Thymus (tissue), 11 donors: Measurements from ENCODE around the gene CST9. TPM values are rescaled to one million over a fixed set of nuclear protein-coding genes. Genes with fewer than 3 reads are reported as not detected.
"Not testable (repeated sequence)": the region's sequence is repeated elsewhere in the genome, so short reads cannot be mapped to it uniquely, and the experiment has no call there.

ENCODE experiments used
- DNase-seq, 9 donors: peaks; one replicate each; pipeline ENCODE4 v3.0.0-alpha.2; 2013; ENCODE audit warnings: low spot score in 9 of 9, low read depth in 6 of 9, missing footprints in 1 of 9
- H3K27ac ChIP-seq, 2 donors: one replicate each; pipeline ENCODE4 v1.5.1; 2013; ENCODE audit warnings: control low read depth in 1 of 2, low read depth in 1 of 2, low read length in 1 of 2, mild to moderate bottlenecking in 1 of 2, moderate library complexity in 1 of 2
- H3K27me3 ChIP-seq, 2 donors: one replicate each; pipeline ENCODE4 v1.5.1; 2013; ENCODE audit warnings: low read length in 1 of 2; ENCODE audit not compliant: control insufficient read depth in 2 of 2, insufficient read depth in 1 of 2
- H3K36me3 ChIP-seq, 2 donors: one replicate each; pipeline ENCODE4 v1.5.1; 2013; ENCODE audit warnings: low read length in 1 of 2, mild to moderate bottlenecking in 1 of 2, moderate library complexity in 1 of 2; ENCODE audit not compliant: control insufficient read depth in 2 of 2, insufficient read depth in 2 of 2
- H3K4me1 ChIP-seq, 2 donors: one replicate each; pipeline ENCODE4 v1.5.1; 2013; ENCODE audit warnings: low read length in 2 of 2; ENCODE audit not compliant: control insufficient read depth in 2 of 2, insufficient read depth in 2 of 2
- H3K4me3 ChIP-seq, 2 donors: one replicate each; pipeline ENCODE4 v1.5.1; 2013; ENCODE audit warnings: low read length in 2 of 2, control low read depth in 1 of 2, mild to moderate bottlenecking in 1 of 2
- H3K9me3 ChIP-seq, 2 donors: one replicate each; pipeline ENCODE4 v1.5.1; 2013; ENCODE audit warnings: low read length in 1 of 2, mild to moderate bottlenecking in 1 of 2; ENCODE audit not compliant: control insufficient read depth in 2 of 2, insufficient read depth in 1 of 2
- WGBS: extraction: QIAGEN DNeasy Blood & Tissue Kit; methylation state at CpG from one replicate; pipeline ENCODE4 v1.1.7; 2013; 5-methylcytosine and 5-hydroxymethylcytosine counted together
- polyA plus RNA-seq: library from polyadenylated mRNA; stranded (reverse); fragments of 200-250 nt; gene quantifications from one replicate; pipeline ENCODE4 v1.2.3, GENCODE V29; 2013
- total RNA-seq: library from RNA; stranded (reverse); fragments of 120-200 nt; gene quantifications from one replicate; pipeline ENCODE4 v1.2.4, GENCODE V29; 2013
- donor health status: healthy.

The CST9 gene
- total and polyA plus RNA-seq, 2 donors, result 0.02 to 0.05 TPM

- no peaks in the 10 kb centered on the region for H3K9me3 ChIP-seq
- no peak for DNase-seq
- peaks cover 0 to 20% of the 10 kb centered on the region in 2 donors for H3K4me1 ChIP-seq
- 84% methylated on average over 5 of the region's 5 CpGs for WGBS
- no peak overlapping the region for H3K4me3 ChIP-seq
- no peak overlapping the region for H3K27ac ChIP-seq
- peaks cover 0 to 2% of the 10 kb centered on the region in 2 donors for H3K27me3 ChIP-seq
- no peaks in the 10 kb centered on the region for H3K36me3 ChIP-seq
Measured at GRCh38 chr20:23585449-23585807, 20.3 kb downstream of the CST9 start.

- DNase-seq, result no peak
- Histone ChIP-seq H3K4me1 (peaks cover 0 to 20% of the 10 kb centered on the region in 2 donors), H3K36me3 (no peaks in the 10 kb centered on the region), H3K9me3 (no peaks in the 10 kb centered on the region), H3K27me3 (peaks cover 0 to 2% of the 10 kb centered on the region in 2 donors), H3K27ac (no peak overlapping the region), H3K4me3 (no peak overlapping the region)
- 72% methylated on average over 5 of the region's 5 CpGs for WGBS
Measured at GRCh38 chr20:23584434-23585199, 21.1 kb downstream of the CST9 start.

GRCh38 chr20:23583526-23583925 is 22.2 kb downstream of the CST9 start:
- no peaks in the 10 kb centered on the region for H3K9me3 ChIP-seq
- H3K27me3 ChIP-seq, result peaks cover 0 to 2% of the 10 kb centered on the region in 2 donors
- H3K4me1 ChIP-seq, result peaks cover 0 to 15% of the 10 kb centered on the region in 2 donors
- H3K27ac ChIP-seq, result no peak overlapping the region
- H3K36me3 ChIP-seq, result no peaks in the 10 kb centered on the region
- DNase-seq, result no peak
- H3K4me3 ChIP-seq, result no peak overlapping the region

GRCh38 chr20:23582293-23582692 is 23.4 kb downstream of the CST9 start:
- DNase-seq, result no peak
- Histone ChIP-seq H3K4me1 (peaks cover 0 to 14% of the 10 kb centered on the region in 2 donors), H3K36me3 (no peaks in the 10 kb centered on the region), H3K4me3 (no peak overlapping the region), H3K27ac (no peak overlapping the region), H3K27me3 (peaks cover 0 to 2% of the 10 kb centered on the region in 2 donors), H3K9me3 (no peaks in the 10 kb centered on the region)
- WGBS, result 92% methylated on average over 1 of the region's 1 CpG

GRCh38 chr20:23581833-23582232 is 23.9 kb downstream of the CST9 start:
- peaks cover 0 to 14% of the 10 kb centered on the region in 2 donors for H3K4me1 ChIP-seq
- not testable (repeated sequence) for H3K36me3 ChIP-seq, H3K27me3 ChIP-seq, H3K9me3 ChIP-seq, H3K4me3 ChIP-seq, H3K27ac ChIP-seq, DNase-seq
- WGBS, result 94% methylated on average over 9 of the region's 9 CpGs

GRCh38 chr20:23574977-23575376 is 30.7 kb downstream of the CST9 start:
- no peak overlapping the region for H3K4me3 ChIP-seq

GRCh38 chr20:23570178-23570760 is 35.4 kb downstream of the CST9 start:
- peaks cover 0 to 5% of the 10 kb centered on the region in 2 donors for H3K27me3 ChIP-seq
- no peak for DNase-seq
- H3K4me1 ChIP-seq, result no peaks in the 10 kb centered on the region
- no peak overlapping the region for H3K27ac ChIP-seq
- H3K4me3 ChIP-seq, result no peak overlapping the region
- peaks cover 0 to 4% of the 10 kb centered on the region in 2 donors for H3K9me3 ChIP-seq
- 84% methylated on average over 2 of the region's 2 CpGs for WGBS
- no peaks in the 10 kb centered on the region for H3K36me3 ChIP-seq

More at GRCh38 chr20:23574977-23575376, 30.7 kb downstream of the CST9 start:
- Histone ChIP-seq H3K9me3 (peaks cover 0 to 4% of the 10 kb centered on the region in 2 donors), H3K27ac (no peak overlapping the region), H3K4me1 (no peaks in the 10 kb centered on the region), H3K27me3 (no peaks in the 10 kb centered on the region), H3K36me3 (no peaks in the 10 kb centered on the region)
- no peak for DNase-seq

- no peaks in the 10 kb centered on the region for H3K36me3 ChIP-seq
- no peaks in the 10 kb centered on the region for H3K4me1 ChIP-seq
- WGBS, result 96% methylated on average over 1 of the region's 1 CpG
- H3K27ac ChIP-seq, result no peak overlapping the region
- DNase-seq, result no peak
- H3K9me3 ChIP-seq, result peaks cover 0 to 4% of the 10 kb centered on the region in 2 donors
- H3K27me3 ChIP-seq, result peaks cover 0 to 5% of the 10 kb centered on the region in 2 donors
- no peak overlapping the region for H3K4me3 ChIP-seq
Measured at GRCh38 chr20:23569570-23569969, 36.1 kb downstream of the CST9 start.

GRCh38 chr20:23568971-23569330 is 36.8 kb downstream of the CST9 start:
- Histone ChIP-seq H3K36me3 (no peaks in the 10 kb centered on the region), H3K27ac (no peak overlapping the region), H3K27me3 (peaks cover 0 to 7% of the 10 kb centered on the region in 2 donors), H3K4me1 (no peaks in the 10 kb centered on the region), H3K4me3 (no peak overlapping the region), H3K9me3 (peaks cover 0 to 2% of the 10 kb centered on the region in 2 donors)
- DNase-seq, result no peak
- WGBS, result 94% methylated on average over 1 of the region's 1 CpG
